ENCODE results near the gene SMIM35.

DNA sequence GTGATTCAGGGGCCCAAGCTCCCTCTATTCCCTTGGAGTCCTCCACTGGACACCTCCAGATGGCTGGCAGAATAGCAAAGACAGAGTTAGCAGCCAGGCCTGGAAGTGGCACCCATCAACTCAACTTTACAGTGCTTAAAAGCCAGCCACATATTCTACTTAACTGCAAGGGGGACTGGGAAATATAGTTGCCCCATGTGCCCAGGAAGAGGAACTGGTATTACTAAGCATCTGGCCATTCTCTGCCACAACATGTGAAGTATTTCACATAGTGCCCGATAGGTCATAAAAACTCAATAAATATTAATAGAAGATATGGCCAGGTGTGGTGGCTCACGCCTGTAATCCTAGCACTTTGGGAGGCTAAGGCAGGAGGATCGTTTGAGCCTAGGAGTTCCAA is 106.0 kb downstream of the SMIM35 start:
- TF ChIP-seq, protein P1, sequence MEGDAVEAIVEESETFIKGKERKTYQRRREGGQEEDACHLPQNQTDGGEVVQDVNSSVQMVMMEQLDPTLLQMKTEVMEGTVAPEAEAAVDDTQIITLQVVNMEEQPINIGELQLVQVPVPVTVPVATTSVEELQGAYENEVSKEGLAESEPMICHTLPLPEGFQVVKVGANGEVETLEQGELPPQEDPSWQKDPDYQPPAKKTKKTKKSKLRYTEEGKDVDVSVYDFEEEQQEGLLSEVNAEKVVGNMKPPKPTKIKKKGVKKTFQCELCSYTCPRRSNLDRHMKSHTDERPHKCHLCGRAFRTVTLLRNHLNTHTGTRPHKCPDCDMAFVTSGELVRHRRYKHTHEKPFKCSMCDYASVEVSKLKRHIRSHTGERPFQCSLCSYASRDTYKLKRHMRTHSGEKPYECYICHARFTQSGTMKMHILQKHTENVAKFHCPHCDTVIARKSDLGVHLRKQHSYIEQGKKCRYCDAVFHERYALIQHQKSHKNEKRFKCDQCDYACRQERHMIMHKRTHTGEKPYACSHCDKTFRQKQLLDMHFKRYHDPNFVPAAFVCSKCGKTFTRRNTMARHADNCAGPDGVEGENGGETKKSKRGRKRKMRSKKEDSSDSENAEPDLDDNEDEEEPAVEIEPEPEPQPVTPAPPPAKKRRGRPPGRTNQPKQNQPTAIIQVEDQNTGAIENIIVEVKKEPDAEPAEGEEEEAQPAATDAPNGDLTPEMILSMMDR (IDR thresholded peaks at IDR 0.05): no peak
- no peak for TF ChIP-seq POLR2A (IDR thresholded peaks at IDR 0.05)
